HepG2 (cell line): ENCODE data around the gene ANKRD10. TPM values are rescaled to one million over a fixed set of nuclear protein-coding genes. Genes with fewer than 3 reads are reported as not detected.
A peak's percentile ranks its signal among the peaks of the same experiment; 100 is the strongest.

ENCODE experiments used
- CBX5 ChIP-seq: sonication (generic); formaldehyde crosslinking; IDR thresholded peaks from 2 replicates; pipeline ENCODE4 v1.4.0; 2020; ENCODE audit warnings: missing genetic modification reagents, borderline replicate concordance
- HMGA1 ChIP-seq: sonication (generic); formaldehyde crosslinking; conservative IDR thresholded peaks from 2 replicates; pipeline ENCODE4 v1.4.0; 2020; ENCODE audit warnings: missing genetic modification reagents
- MTA1 ChIP-seq: sonication (generic); formaldehyde crosslinking; IDR thresholded peaks from 2 replicates; pipeline ENCODE4 v1.4.0; 2020; ENCODE audit warnings: missing genetic modification reagents, mild to moderate bottlenecking, borderline replicate concordance
- RAD51 ChIP-seq: fragments of 450-650 bp; IDR thresholded peaks from 2 replicates; pipeline ENCODE4 v1.6.1; 2016; ENCODE audit warnings: borderline replicate concordance
- TBX2 ChIP-seq: sonication (generic); formaldehyde crosslinking; IDR thresholded peaks from 2 replicates; pipeline ENCODE4 v1.5.0; 2020; ENCODE audit warnings: missing genetic modification reagents, mild to moderate bottlenecking, borderline replicate concordance
- ZBTB43 ChIP-seq: sonication (generic); formaldehyde crosslinking; conservative IDR thresholded peaks from 2 replicates; pipeline ENCODE4 v1.4.0; 2020; ENCODE audit warnings: missing genetic modification reagents
- ZNF142 ChIP-seq: sonication (generic); formaldehyde crosslinking; IDR thresholded peaks from 2 replicates; pipeline ENCODE4 v1.4.0; 2020; ENCODE audit warnings: missing genetic modification reagents
- ZNF329 ChIP-seq: sonication (generic); formaldehyde crosslinking; IDR thresholded peaks from 2 replicates; pipeline ENCODE4 v1.9.0; 2021; ENCODE audit warnings: low read depth, mild to moderate bottlenecking, missing genetic modification reagents
- ZNF460 ChIP-seq: sonication (generic); formaldehyde crosslinking; IDR thresholded peaks from 2 replicates; pipeline ENCODE4 v1.5.1; 2020; ENCODE audit warnings: missing genetic modification reagents, mild to moderate bottlenecking, borderline replicate concordance
- ZNF556 ChIP-seq: sonication (generic); formaldehyde crosslinking; IDR thresholded peaks from 2 replicates; pipeline ENCODE4 v1.4.0; 2020; ENCODE audit warnings: mild to moderate bottlenecking, missing genetic modification reagents, borderline replicate concordance
- ZUFSP ChIP-seq: sonication (generic); formaldehyde crosslinking; IDR thresholded peaks from 2 replicates; pipeline ENCODE4 v1.9.0; 2021; ENCODE audit warnings: missing genetic modification reagents, mild to moderate bottlenecking, borderline replicate concordance
- polyA plus RNA-seq, 8 experiments: library from polyadenylated mRNA; depleted of rRNA in 3 of 8; stranded (reverse) in 7 of 8; unstranded in 1 of 8; fragments of >200 nt; fragmentation: Illumina TruSeq in 4 of 8; extraction: Trizol in 4 of 8; gene quantifications; 2 replicates each; pipeline versions ENCODE4 v1.2.1 to v1.2.3, GENCODE V29; 2011 to 2016; ENCODE audit warnings: low read depth in 4 of 8, missing spikeins in 1 of 8, mixed read lengths in 1 of 8; ENCODE audit not compliant: insufficient read depth in 1 of 8
- total RNA-seq, 5 experiments: library from RNA; depleted of rRNA; stranded (reverse); fragments of >200 nt; fragmentation: Illumina TruSeq; extraction: Trizol; gene quantifications; 2 replicates each; pipeline ENCODE4 v1.2.3, GENCODE V29; 2016; ENCODE audit warnings: low read depth in 1 of 5
- TF ChIP-seq, protein P1 (sequence below): sonication (generic); formaldehyde crosslinking; IDR thresholded peaks from 2 replicates; pipeline ENCODE4 v1.5.0; 2020; ENCODE audit warnings: missing genetic modification reagents, mild to moderate bottlenecking, borderline replicate concordance
- TF ChIP-seq, protein P2 (sequence below): sonication (generic); formaldehyde crosslinking; IDR thresholded peaks from 2 replicates; pipeline ENCODE4 v1.4.0; 2020; ENCODE audit warnings: missing genetic modification reagents, borderline replicate concordance

ANKRD10 gene
- total and polyA plus RNA-seq, 2 of the 13 experiments (the other 11 are each of a cell fraction or from before 2014, with no cell fraction given), result 108 to 115 TPM

DNA sequence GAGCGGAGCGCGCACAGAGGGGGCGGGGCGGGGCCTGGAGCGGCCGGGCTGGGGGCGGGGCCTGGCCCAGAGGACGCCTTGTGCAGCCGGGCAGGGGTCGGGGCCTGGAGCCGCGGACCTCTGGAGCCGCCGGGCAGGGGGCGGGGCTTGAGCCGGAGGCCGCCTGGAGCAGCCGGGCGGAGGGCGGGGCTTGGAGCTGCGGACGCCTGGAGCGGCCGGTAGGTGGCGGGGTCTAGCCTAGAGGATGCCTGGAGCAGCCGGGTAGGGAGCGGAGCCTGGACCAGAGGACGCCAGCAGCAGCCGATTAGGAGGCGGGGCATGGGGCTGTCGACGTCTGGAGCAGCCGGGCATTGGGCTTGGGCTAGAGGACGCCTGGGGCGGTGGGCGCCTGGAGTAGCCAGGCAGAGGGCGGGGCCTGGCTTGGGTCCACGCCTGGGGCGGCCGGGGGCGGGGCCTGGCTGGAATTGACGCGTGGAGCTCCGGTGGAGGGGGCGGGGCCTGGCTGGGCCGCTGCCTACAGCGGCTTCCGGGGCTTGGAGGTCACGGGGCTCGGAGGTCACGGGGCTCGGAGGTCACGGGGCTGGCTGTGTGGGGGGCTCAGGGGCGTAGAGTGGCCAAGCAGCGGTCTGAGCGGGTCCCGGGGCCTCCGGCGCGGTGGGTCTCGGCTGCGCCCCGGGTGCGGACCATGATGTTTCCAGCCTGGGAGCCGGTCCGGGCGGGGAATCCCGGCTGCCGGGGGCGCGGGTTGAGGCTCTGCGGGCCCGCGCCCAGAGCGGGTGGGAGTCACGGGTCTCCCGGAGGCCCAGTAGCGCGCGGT is at the start of gene ANKRD10 (continued):
- TF ChIP-seq, protein P1, sequence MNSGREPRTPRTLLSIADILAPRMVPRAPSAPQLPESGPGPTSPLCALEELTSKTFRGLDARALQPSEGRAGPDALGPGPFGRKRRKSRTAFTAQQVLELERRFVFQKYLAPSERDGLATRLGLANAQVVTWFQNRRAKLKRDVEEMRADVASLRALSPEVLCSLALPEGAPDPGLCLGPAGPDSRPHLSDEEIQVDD (CRISPR knock-in tag), result no peak
- TF ChIP-seq ZUFSP (CRISPR knock-in tag) (no peak), ZNF329 (CRISPR knock-in tag) (no peak), RAD51 (no peak), ZBTB43 (CRISPR knock-in tag) (no peak), ZNF142 (CRISPR knock-in tag) (0 out of 2 replicates have a peak, but pooled peaks have one; percentile 38), HMGA1 (no peak), ZNF460 (no peak), MTA1 (CRISPR knock-in tag) (no peak), CBX5 (CRISPR knock-in tag) (no peak), ZNF556 (CRISPR knock-in tag) (no peak), TBX2 (CRISPR knock-in tag) (peak; percentile 34; the same call in 1 of the 2 replicates)
- TF ChIP-seq, protein P2, sequence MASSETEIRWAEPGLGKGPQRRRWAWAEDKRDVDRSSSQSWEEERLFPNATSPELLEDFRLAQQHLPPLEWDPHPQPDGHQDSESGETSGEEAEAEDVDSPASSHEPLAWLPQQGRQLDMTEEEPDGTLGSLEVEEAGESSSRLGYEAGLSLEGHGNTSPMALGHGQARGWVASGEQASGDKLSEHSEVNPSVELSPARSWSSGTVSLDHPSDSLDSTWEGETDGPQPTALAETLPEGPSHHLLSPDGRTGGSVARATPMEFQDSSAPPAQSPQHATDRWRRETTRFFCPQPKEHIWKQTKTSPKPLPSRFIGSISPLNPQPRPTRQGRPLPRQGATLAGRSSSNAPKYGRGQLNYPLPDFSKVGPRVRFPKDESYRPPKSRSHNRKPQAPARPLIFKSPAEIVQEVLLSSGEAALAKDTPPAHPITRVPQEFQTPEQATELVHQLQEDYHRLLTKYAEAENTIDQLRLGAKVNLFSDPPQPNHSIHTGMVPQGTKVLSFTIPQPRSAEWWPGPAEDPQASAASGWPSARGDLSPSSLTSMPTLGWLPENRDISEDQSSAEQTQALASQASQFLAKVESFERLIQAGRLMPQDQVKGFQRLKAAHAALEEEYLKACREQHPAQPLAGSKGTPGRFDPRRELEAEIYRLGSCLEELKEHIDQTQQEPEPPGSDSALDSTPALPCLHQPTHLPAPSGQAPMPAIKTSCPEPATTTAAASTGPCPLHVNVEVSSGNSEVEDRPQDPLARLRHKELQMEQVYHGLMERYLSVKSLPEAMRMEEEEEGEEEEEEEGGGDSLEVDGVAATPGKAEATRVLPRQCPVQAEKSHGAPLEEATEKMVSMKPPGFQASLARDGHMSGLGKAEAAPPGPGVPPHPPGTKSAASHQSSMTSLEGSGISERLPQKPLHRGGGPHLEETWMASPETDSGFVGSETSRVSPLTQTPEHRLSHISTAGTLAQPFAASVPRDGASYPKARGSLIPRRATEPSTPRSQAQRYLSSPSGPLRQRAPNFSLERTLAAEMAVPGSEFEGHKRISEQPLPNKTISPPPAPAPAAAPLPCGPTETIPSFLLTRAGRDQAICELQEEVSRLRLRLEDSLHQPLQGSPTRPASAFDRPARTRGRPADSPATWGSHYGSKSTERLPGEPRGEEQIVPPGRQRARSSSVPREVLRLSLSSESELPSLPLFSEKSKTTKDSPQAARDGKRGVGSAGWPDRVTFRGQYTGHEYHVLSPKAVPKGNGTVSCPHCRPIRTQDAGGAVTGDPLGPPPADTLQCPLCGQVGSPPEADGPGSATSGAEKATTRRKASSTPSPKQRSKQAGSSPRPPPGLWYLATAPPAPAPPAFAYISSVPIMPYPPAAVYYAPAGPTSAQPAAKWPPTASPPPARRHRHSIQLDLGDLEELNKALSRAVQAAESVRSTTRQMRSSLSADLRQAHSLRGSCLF (CRISPR knock-in tag), result no peak
